Measurements from ENCODE around the gene UBD.

DNA sequence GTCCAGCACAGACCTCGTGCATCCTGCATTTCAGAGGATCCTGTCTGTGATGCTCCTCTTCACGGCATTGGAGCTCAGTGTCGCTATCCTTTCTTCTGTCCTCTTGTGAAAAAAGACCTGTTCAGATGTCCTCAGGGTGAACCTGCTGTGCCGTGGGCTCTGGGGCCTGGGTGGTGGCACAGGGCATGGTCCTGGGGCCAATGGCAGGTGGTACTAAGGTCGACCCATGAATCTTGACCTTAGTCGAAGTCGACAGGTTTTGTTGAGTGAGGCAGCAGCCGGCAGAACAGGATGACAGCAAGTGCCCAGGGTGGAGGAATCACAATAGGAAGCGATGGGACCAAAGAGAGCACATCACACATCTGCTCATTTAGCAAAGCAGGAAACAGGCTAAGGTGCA, 49.8 kb downstream of the UBD start:
- TF ChIP-seq, protein P1, sequence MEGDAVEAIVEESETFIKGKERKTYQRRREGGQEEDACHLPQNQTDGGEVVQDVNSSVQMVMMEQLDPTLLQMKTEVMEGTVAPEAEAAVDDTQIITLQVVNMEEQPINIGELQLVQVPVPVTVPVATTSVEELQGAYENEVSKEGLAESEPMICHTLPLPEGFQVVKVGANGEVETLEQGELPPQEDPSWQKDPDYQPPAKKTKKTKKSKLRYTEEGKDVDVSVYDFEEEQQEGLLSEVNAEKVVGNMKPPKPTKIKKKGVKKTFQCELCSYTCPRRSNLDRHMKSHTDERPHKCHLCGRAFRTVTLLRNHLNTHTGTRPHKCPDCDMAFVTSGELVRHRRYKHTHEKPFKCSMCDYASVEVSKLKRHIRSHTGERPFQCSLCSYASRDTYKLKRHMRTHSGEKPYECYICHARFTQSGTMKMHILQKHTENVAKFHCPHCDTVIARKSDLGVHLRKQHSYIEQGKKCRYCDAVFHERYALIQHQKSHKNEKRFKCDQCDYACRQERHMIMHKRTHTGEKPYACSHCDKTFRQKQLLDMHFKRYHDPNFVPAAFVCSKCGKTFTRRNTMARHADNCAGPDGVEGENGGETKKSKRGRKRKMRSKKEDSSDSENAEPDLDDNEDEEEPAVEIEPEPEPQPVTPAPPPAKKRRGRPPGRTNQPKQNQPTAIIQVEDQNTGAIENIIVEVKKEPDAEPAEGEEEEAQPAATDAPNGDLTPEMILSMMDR (IDR thresholded peaks at IDR 0.05 in 8 of 11, conservative IDR thresholded peaks at IDR 0.05 in 3 of 11) = no peak
- no peak for TF ChIP-seq POLR2A (IDR thresholded peaks at IDR 0.05)
- TF ChIP-seq POLR2AphosphoS5 (IDR thresholded peaks at IDR 0.05) = no peak

All from spleen (tissue), 7 donors.